HepG2 (cell line): ENCODE results near the gene TBC1D4. TPM values are rescaled to one million over a fixed set of nuclear protein-coding genes. Genes with fewer than 3 reads are reported as not detected.
"Not testable (repeated sequence)": the region's sequence is repeated elsewhere in the genome, so short reads cannot be mapped to it uniquely, and the experiment has no call there.

ENCODE experiments used
- ATAC-seq: fragments of 200-7000 bp; cut with Tn5 transposase; 3 replicates; pipeline ENCODE4 v1.9.1; 2020; ENCODE audit warnings: mild to moderate bottlenecking, moderate library complexity
- BruUV-seq: library from RNA; stranded (reverse); fragments of 400-500 nt; replicated peaks from 2 replicates; lab custom pipeline; 2021; lab: Mats Ljungman, UMichigan
- CTCF ChIA-PET: fragments of 300-600 bp; formaldehyde crosslinking; extraction: SDS; loops from one replicate; lab custom pipeline; 2021; ENCODE audit warnings: low total read pairs, inconsistent platforms, low intra/inter-chr PET ratio; lab: Yijun Ruan, JAX
- POLR2A ChIA-PET: fragments of 350-600 bp; sonication (Branson Sonifier 250); formaldehyde crosslinking; loops from one replicate; lab custom pipeline; 2020; ENCODE audit warnings: antibody characterized with exemption, inconsistent platforms; lab: Yijun Ruan, JAX
- DNase-seq: peaks from one replicate; pipeline ENCODE4 v3.0.0-alpha.2; 2015; ENCODE audit warnings: low spot score
- FAIRE-seq: peaks from 3 replicates; lab custom pipeline; 2011; peaks lifted over from hg19 to GRCh38; lab: Jason Lieb, UNC
- H2AFZ ChIP-seq: one replicate; pipeline ENCODE4 v1.6.1; 2011; ENCODE audit warnings: low read length, inconsistent platforms
- H3K27ac ChIP-seq: fragments of 300-600 bp; 3 replicates; pipeline ENCODE4 v1.8.0; 2011; ENCODE audit warnings: mixed run types, mild to moderate bottlenecking, mixed read lengths, low read length, inconsistent platforms; ENCODE audit not compliant: insufficient read depth; ENCODE audit errors: extremely low read length
- H3K27me3 ChIP-seq, 2 experiments: fragments of 200-600 bp in 1 of 2; 2 replicates in 1 of 2; 3 replicates in 1 of 2; pipeline versions ENCODE4 v1.6.0 to v1.8.0; 2011; ENCODE audit warnings: low read length in 2 of 2, mild to moderate bottlenecking in 2 of 2, moderate library complexity in 2 of 2, inconsistent platforms in 1 of 2; ENCODE audit not compliant: insufficient read depth in 2 of 2, control insufficient read depth in 1 of 2
- H3K36me3 ChIP-seq, 2 experiments: fragments of 200-600 bp in 1 of 2; replicated peaks in 1 of 2; 2 replicates in 1 of 2; 3 replicates in 1 of 2; pipeline versions ENCODE4 v1.5.1 to v1.8.0; 2011; ENCODE audit warnings: low read length in 2 of 2, inconsistent platforms in 1 of 2; ENCODE audit not compliant: insufficient read depth in 2 of 2, control insufficient read depth in 1 of 2
- H3K4me1 ChIP-seq: 2 replicates; pipeline ENCODE4 v1.5.1; 2012; ENCODE audit warnings: low read length, inconsistent platforms; ENCODE audit not compliant: insufficient read depth
- H3K4me2 ChIP-seq: 2 replicates; pipeline ENCODE4 v1.6.0; 2011; ENCODE audit warnings: low read depth, low read length, inconsistent platforms
- H3K4me3 ChIP-seq, 3 experiments: fragments of 200-600 bp in 1 of 3; sonication (generic), shearing (Covaris generic) in 1 of 3; replicated peaks in 1 of 3; 2 replicates each; pipeline ENCODE4 v1.5.1; 2011 to 2016; ENCODE audit warnings: low read length in 3 of 3, inconsistent platforms in 2 of 3, low read depth in 2 of 3, mild to moderate bottlenecking in 2 of 3, control low read depth in 1 of 3, mixed read lengths in 1 of 3; ENCODE audit not compliant: insufficient read depth in 1 of 3
- H3K79me2 ChIP-seq: one replicate; pipeline ENCODE4 v1.6.1; 2011; ENCODE audit warnings: low read length, inconsistent platforms; ENCODE audit not compliant: insufficient read depth
- H3K9ac ChIP-seq: 2 replicates; pipeline ENCODE4 v1.6.0; 2011; ENCODE audit warnings: mild to moderate bottlenecking, low read depth, low read length, inconsistent platforms; ENCODE audit not compliant: insufficient read depth
- H3K9me3 ChIP-seq: 2 replicates; pipeline ENCODE4 v1.5.1; 2012; ENCODE audit warnings: mild to moderate bottlenecking, low read length
- H4K20me1 ChIP-seq: 2 replicates; pipeline ENCODE4 v1.6.0; 2011; ENCODE audit warnings: inconsistent platforms, mild to moderate bottlenecking, low read length, moderate library complexity; ENCODE audit not compliant: insufficient read depth
- ATRX ChIP-seq: sonication (generic); formaldehyde crosslinking; IDR thresholded peaks from 2 replicates; pipeline ENCODE4 v1.4.0; 2020; ENCODE audit warnings: missing genetic modification reagents, borderline replicate concordance
- CBX2 ChIP-seq, 2 experiments: fragments of 200-600 bp in 1 of 2; sonication (generic); formaldehyde crosslinking in 1 of 2; IDR thresholded peaks; 2 replicates each; pipeline versions ENCODE4 v1.7.0 to v1.8.1; 2018 to 2022; ENCODE audit warnings: low read depth in 2 of 2, low read length in 1 of 2, mild to moderate bottlenecking in 1 of 2, missing genetic modification reagents in 1 of 2
- ESRRA ChIP-seq: sonication (generic); formaldehyde crosslinking; IDR thresholded peaks from 2 replicates; pipeline ENCODE4 v1.5.1; 2020; ENCODE audit warnings: mild to moderate bottlenecking, low read depth, missing genetic modification reagents
- RFXAP ChIP-seq: sonication (generic); formaldehyde crosslinking; IDR thresholded peaks from 2 replicates; pipeline ENCODE4 v1.4.0; 2020; ENCODE audit warnings: missing genetic modification reagents, borderline replicate concordance
- SNAPC2 ChIP-seq: sonication (generic); formaldehyde crosslinking; IDR thresholded peaks from 2 replicates; pipeline ENCODE4 v1.8.1; 2022; ENCODE audit warnings: mild to moderate bottlenecking, missing genetic modification reagents
- SP1 ChIP-seq, 2 experiments: fragments of 450-650 bp in 1 of 2; sonication (generic) in 1 of 2; formaldehyde crosslinking in 1 of 2; IDR thresholded peaks; 2 replicates each; pipeline versions ENCODE4 v1.4.0 to v1.6.1; 2016 to 2020; ENCODE audit warnings: missing genetic modification reagents in 1 of 2
- ZNF460 ChIP-seq: sonication (generic); formaldehyde crosslinking; IDR thresholded peaks from 2 replicates; pipeline ENCODE4 v1.5.1; 2020; ENCODE audit warnings: missing genetic modification reagents, mild to moderate bottlenecking, borderline replicate concordance
- WGBS: methylation state at CpG from one replicate; pipeline ENCODE4 v1.1.6; 2017; ENCODE audit warnings: low lambda C conversion rate; 5-methylcytosine and 5-hydroxymethylcytosine counted together
- in situ Hi-C: cut with HindIII; loops from 2 replicates; pipeline ENCODE4 v1.10.0; 2017; ENCODE audit warnings: low pct_unique_long_range_greater_than_20kb; ENCODE audit not compliant: extremely low pct_ligation_motif_present
- intact Hi-C: fragments of 100-400 bp; cut with micrococcal nuclease; formaldehyde crosslinking; loops from one replicate; pipeline ENCODE4 v1.10.0; 2022; ENCODE audit not compliant: unreplicated experiment
- polyA plus RNA-seq, 8 experiments: library from polyadenylated mRNA; depleted of rRNA in 3 of 8; stranded (reverse) in 7 of 8; unstranded in 1 of 8; fragments of >200 nt; fragmentation: Illumina TruSeq in 4 of 8; extraction: Trizol in 4 of 8; gene quantifications; 2 replicates each; pipeline versions ENCODE4 v1.2.1 to v1.2.3, GENCODE V29; 2011 to 2016; ENCODE audit warnings: low read depth in 4 of 8, missing spikeins in 1 of 8, mixed read lengths in 1 of 8; ENCODE audit not compliant: insufficient read depth in 1 of 8
- total RNA-seq, 5 experiments: library from RNA; depleted of rRNA; stranded (reverse); fragments of >200 nt; fragmentation: Illumina TruSeq; extraction: Trizol; gene quantifications; 2 replicates each; pipeline ENCODE4 v1.2.3, GENCODE V29; 2016; ENCODE audit warnings: low read depth in 1 of 5
- TF ChIP-seq, protein P1 (sequence below): sonication (generic); formaldehyde crosslinking; IDR thresholded peaks from 2 replicates; pipeline ENCODE4 v1.5.0; 2020; ENCODE audit warnings: mild to moderate bottlenecking, missing genetic modification reagents, moderate library complexity
- TF ChIP-seq, protein P2 (sequence below): sonication (generic); formaldehyde crosslinking; IDR thresholded peaks from 2 replicates; pipeline ENCODE4 v1.5.0; 2020; ENCODE audit warnings: missing genetic modification reagents

Gene TBC1D4
- total and polyA plus RNA-seq, 2 of the 13 experiments (the other 11 are each of a cell fraction or from before 2014, with no cell fraction given): 35.9 to 64.4 TPM

DNA sequence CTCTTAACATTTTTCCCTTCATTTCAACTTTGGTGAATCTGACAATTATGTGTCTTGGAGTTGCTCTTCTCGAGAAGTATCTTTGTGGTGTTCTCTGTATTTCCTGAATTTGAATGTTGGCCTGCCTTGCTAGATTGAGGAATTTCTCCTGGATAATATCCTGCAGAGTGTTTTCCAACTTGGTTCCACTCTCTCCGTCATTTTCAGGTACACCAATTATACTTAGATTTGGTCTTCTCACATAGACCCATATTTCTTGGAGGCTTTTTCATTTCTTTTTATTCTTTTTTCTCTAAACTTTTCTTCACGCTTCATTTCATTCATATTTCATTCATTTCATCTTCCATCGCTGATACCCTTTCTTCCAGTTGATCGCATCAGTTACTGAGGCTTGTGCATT, 236.4 kb downstream of the TBC1D4 start:
- FAIRE-seq, BruUV-seq, H3K4me2 ChIP-seq, H3K79me2 ChIP-seq, H3K4me1 ChIP-seq, H2AFZ ChIP-seq, in situ Hi-C loops, H3K9me3 ChIP-seq, H3K9ac ChIP-seq, DNase-seq, CTCF ChIA-PET, H3K36me3 ChIP-seq, H3K27ac ChIP-seq, H3K4me3 ChIP-seq, POLR2A ChIA-PET, ATAC-seq, intact Hi-C loops, H3K27me3 ChIP-seq, H4K20me1 ChIP-seq: not testable (repeated sequence)
- WGBS: 34% methylated on average over 5 of the region's 5 CpGs

DNA sequence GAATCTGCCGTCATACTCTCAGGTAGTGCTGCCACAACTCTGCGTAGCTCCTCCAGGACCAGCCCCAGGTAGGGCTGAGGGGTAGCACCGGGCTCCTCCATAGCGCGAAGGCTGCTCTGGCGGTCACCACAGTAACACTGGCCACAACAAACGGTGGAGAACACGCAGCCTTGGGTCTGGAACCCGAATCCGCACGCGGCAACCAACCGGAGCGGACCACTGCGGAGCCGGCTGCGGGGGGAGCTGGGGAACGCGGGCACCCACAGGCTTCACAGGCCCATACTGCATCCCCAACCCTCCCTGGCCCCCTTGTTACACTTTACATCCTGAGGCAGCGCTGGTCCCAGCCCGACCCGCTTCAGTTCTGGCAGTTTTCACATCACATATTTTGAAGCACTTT, 241.7 kb downstream of the TBC1D4 start:
- not testable (repeated sequence) for H3K27ac ChIP-seq

DNA sequence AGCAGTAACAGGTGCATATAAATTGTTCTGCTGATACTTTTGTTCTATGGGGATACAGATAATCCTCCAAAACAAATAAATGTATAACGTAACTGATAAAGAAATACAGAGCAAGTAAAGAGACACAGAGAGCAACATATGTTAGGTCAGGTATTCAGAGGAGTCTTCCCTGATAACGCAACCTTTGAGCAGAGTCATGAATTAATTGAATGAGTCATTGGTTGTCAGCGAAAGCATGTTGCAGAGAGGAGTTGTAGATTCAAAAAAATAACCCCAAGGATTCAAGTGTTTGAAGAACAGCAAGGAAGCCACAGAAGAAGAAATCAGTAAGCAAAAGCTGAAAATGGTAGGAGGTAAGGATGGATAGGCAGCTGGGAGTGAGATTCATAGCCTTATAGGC, 245.2 kb downstream of the TBC1D4 start:
- Histone ChIP-seq H3K4me3 (no peak overlapping the region), H4K20me1 (no peaks in the 10 kb centered on the region), H3K27ac (no peak overlapping the region), H3K36me3 (no peaks in the 10 kb centered on the region), H3K9ac (no peak overlapping the region), H2AFZ (no peak overlapping the region), H3K79me2 (no peaks in the 10 kb centered on the region), H3K27me3 (no peaks in the 10 kb centered on the region; a peak in 2 of 5 replicates), H3K4me2 (no peak overlapping the region), H3K9me3 (no peaks in the 10 kb centered on the region), H3K4me1 (no peaks in the 10 kb centered on the region)
- BruUV-seq: no TSS peak
- ChIA-PET POLR2A (no interaction called here), CTCF (no interaction called here)
- intact Hi-C loops: no loop called here
- FAIRE-seq (no peak), ATAC-seq (no peak), DNase-seq (no peak)
- in situ Hi-C loops: no loop called here
- WGBS: 1% methylated on average over 3 of the region's 3 CpGs
- TF ChIP-seq ESRRA (CRISPR knock-in tag) (no peak), SNAPC2 (CRISPR knock-in tag) (no peak), CBX2 (IDR thresholded peaks at IDR 0.05; ENCODE audit: low read depth, low read length) (no peak), CBX2 (CRISPR knock-in tag; IDR thresholded peaks at IDR 0.05; ENCODE audit: low read depth) (no peak), RFXAP (CRISPR knock-in tag) (no peak), SP1 (IDR thresholded peaks at IDR 0.05) (no peak), SP1 (CRISPR knock-in tag; IDR thresholded peaks at IDR 0.05) (no peak), ZNF460 (CRISPR knock-in tag) (no peak), ATRX (CRISPR knock-in tag) (no peak)
- TF ChIP-seq, protein P1, sequence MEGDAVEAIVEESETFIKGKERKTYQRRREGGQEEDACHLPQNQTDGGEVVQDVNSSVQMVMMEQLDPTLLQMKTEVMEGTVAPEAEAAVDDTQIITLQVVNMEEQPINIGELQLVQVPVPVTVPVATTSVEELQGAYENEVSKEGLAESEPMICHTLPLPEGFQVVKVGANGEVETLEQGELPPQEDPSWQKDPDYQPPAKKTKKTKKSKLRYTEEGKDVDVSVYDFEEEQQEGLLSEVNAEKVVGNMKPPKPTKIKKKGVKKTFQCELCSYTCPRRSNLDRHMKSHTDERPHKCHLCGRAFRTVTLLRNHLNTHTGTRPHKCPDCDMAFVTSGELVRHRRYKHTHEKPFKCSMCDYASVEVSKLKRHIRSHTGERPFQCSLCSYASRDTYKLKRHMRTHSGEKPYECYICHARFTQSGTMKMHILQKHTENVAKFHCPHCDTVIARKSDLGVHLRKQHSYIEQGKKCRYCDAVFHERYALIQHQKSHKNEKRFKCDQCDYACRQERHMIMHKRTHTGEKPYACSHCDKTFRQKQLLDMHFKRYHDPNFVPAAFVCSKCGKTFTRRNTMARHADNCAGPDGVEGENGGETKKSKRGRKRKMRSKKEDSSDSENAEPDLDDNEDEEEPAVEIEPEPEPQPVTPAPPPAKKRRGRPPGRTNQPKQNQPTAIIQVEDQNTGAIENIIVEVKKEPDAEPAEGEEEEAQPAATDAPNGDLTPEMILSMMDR (CRISPR knock-in tag): no peak
- TF ChIP-seq, protein P2, sequence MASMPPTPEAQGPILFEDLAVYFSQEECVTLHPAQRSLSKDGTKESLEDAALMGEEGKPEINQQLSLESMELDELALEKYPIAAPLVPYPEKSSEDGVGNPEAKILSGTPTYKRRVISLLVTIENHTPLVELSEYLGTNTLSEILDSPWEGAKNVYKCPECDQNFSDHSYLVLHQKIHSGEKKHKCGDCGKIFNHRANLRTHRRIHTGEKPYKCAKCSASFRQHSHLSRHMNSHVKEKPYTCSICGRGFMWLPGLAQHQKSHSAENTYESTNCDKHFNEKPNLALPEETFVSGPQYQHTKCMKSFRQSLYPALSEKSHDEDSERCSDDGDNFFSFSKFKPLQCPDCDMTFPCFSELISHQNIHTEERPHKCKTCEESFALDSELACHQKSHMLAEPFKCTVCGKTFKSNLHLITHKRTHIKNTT: no peak

More for the DNA sequence above, 241.7 kb downstream of the TBC1D4 start:
- H3K79me2 ChIP-seq, BruUV-seq, H3K4me3 ChIP-seq, DNase-seq, H2AFZ ChIP-seq, in situ Hi-C loops, H3K4me1 ChIP-seq, H3K27me3 ChIP-seq, intact Hi-C loops, H4K20me1 ChIP-seq, POLR2A ChIA-PET, H3K9ac ChIP-seq, ATAC-seq, FAIRE-seq, H3K4me2 ChIP-seq, H3K36me3 ChIP-seq, H3K9me3 ChIP-seq, CTCF ChIA-PET: not testable (repeated sequence)
- WGBS: 15% methylated on average over 5 of the region's 22 CpGs
